SK-N-SH (cell line): ENCODE results near the gene ZDHHC15. TPM values are rescaled to one million over a fixed set of nuclear protein-coding genes. Genes with fewer than 3 reads are reported as not detected.

Experiments
- CTCF ChIA-PET: fragments of 300-600, 350-600 bp; formaldehyde crosslinking; extraction: SDS; loops from one replicate; lab custom pipeline; 2021; lab: Yijun Ruan, JAX
- POLR2A ChIA-PET: fragments of 350-600 bp; sonication (Branson Sonifier 250); formaldehyde crosslinking; extraction: SDS; loops from one replicate; lab custom pipeline; 2020; ENCODE audit warnings: antibody characterized with exemption, inconsistent platforms; lab: Yijun Ruan, JAX
- DNase-seq: peaks from one replicate; pipeline ENCODE4 v3.0.0; 2012
- H2AFZ ChIP-seq: fragments of 200-600 bp; sonication (generic); 2 replicates; pipeline ENCODE4 v1.8.1; 2016; ENCODE audit warnings: antibody characterized with exemption, mild to moderate bottlenecking, low read depth
- H3F3A ChIP-seq: fragments of 200-600 bp; sonication (generic); replicated peaks from 2 replicates; pipeline ENCODE3; 2016; ENCODE audit warnings: antibody characterized with exemption, mild to moderate bottlenecking; ENCODE audit not compliant: insufficient read depth
- H3K27ac ChIP-seq, 2 experiments: fragments of 200-500 bp in 1 of 2; fragments of 200-600 bp in 1 of 2; sonication (Bioruptor generic) in 1 of 2; sonication (generic), shearing (Covaris generic) in 1 of 2; 2 replicates each; pipeline versions ENCODE4 v1.5.1 to v1.6.1; 2014 to 2016; ENCODE audit warnings: low read depth in 2 of 2, inconsistent platforms in 1 of 2, low read length in 1 of 2, mild to moderate bottlenecking in 1 of 2, mixed read lengths in 1 of 2
- H3K27me3 ChIP-seq: fragments of 200-600 bp; sonication (generic), shearing (Covaris generic); 2 replicates; pipeline ENCODE4 v1.6.1; 2016; ENCODE audit warnings: mixed run types; ENCODE audit not compliant: insufficient read depth
- H3K36me3 ChIP-seq, 2 experiments: fragments of 200-500 bp in 1 of 2; fragments of 200-600 bp in 1 of 2; sonication (Bioruptor generic) in 1 of 2; sonication (generic) in 1 of 2; replicated peaks in 1 of 2; 2 replicates each; pipeline versions ENCODE3 to v1.5.1; 2014 to 2016; ENCODE audit warnings: low read length in 1 of 2, mild to moderate bottlenecking in 1 of 2; ENCODE audit not compliant: insufficient read depth in 2 of 2, control insufficient read depth in 1 of 2
- H3K4me1 ChIP-seq, 2 experiments: fragments of 200-500 bp in 1 of 2; fragments of 200-600 bp in 1 of 2; sonication (Bioruptor generic) in 1 of 2; sonication (generic), shearing (Covaris generic) in 1 of 2; 2 replicates each; pipeline versions ENCODE4 v1.5.1 to v1.6.1; 2014 to 2016; ENCODE audit warnings: low read depth in 1 of 2, low read length in 1 of 2, mixed run types in 1 of 2; ENCODE audit not compliant: insufficient read depth in 2 of 2, control insufficient read depth in 1 of 2
- H3K4me2 ChIP-seq: fragments of 200-600 bp; sonication (generic), shearing (Covaris generic); 2 replicates; pipeline ENCODE4 v1.6.1; 2017; ENCODE audit warnings: mixed run types
- H3K4me3 ChIP-seq, 2 experiments: fragments of 200-500 bp in 1 of 2; fragments of 200-600 bp in 1 of 2; sonication (Bioruptor generic) in 1 of 2; sonication (generic), shearing (Covaris generic) in 1 of 2; 2 replicates each; pipeline versions ENCODE4 v1.5.1 to v1.8.1; 2014 to 2016; ENCODE audit warnings: low read depth in 2 of 2, inconsistent platforms in 1 of 2, low read length in 1 of 2, mild to moderate bottlenecking in 1 of 2, mixed read lengths in 1 of 2, moderate library complexity in 1 of 2
- H3K79me2 ChIP-seq: fragments of 200-600 bp; sonication (generic); 2 replicates; pipeline ENCODE4 v1.8.1; 2017; ENCODE audit warnings: mild to moderate bottlenecking; ENCODE audit not compliant: insufficient read depth
- H3K9ac ChIP-seq: fragments of 200-600 bp; sonication (generic); 2 replicates; pipeline ENCODE4 v1.6.1; 2017; ENCODE audit warnings: mixed run types
- H3K9me2 ChIP-seq: fragments of 200-600 bp; sonication (generic); 2 replicates; pipeline ENCODE4 v1.6.1; 2017; ENCODE audit warnings: mixed run types
- H3K9me3 ChIP-seq: fragments of 200-600 bp; sonication (generic); 2 replicates; pipeline ENCODE4 v1.6.1; 2017; ENCODE audit warnings: mixed run types, mild to moderate bottlenecking, moderate library complexity
- H4K20me1 ChIP-seq: fragments of 200-600 bp; sonication (generic); 2 replicates; pipeline ENCODE4 v1.6.1; 2017; ENCODE audit warnings: mild to moderate bottlenecking, mixed run types; ENCODE audit not compliant: insufficient read depth
- CHD2 ChIP-seq: fragments of 150-350 bp; IDR thresholded peaks from 2 replicates; pipeline ENCODE4 v1.6.1; 2018; ENCODE audit warnings: low read length; ENCODE audit not compliant: partially characterized antibody
- CTCF ChIP-seq: fragments of 200-600 bp; sonication (generic); IDR thresholded peaks from 2 replicates; pipeline ENCODE4 v1.6.1; 2017; ENCODE audit warnings: antibody characterized with exemption, mild to moderate bottlenecking, moderate library complexity
- ELF1 ChIP-seq: IDR thresholded peaks from 2 replicates; pipeline ENCODE4 v1.4.0; 2012
- EZH2phosphoT487 ChIP-seq: fragments of 200-600 bp; sonication (generic); IDR thresholded peaks from 2 replicates; pipeline ENCODE4 v1.6.1; 2017; ENCODE audit warnings: low read depth, mixed run types, mild to moderate bottlenecking, antibody characterized with exemption, moderate library complexity, borderline replicate concordance
- FOSL2 ChIP-seq: IDR thresholded peaks from 2 replicates; pipeline ENCODE4 v1.4.0; 2012; ENCODE audit warnings: low read depth, mild to moderate bottlenecking, moderate library complexity, borderline replicate concordance
- FOXJ3 ChIP-seq: sonication (generic); formaldehyde crosslinking; IDR thresholded peaks from 2 replicates; pipeline ENCODE4 v1.5.1; 2020; ENCODE audit warnings: mild to moderate bottlenecking, missing genetic modification reagents
- FOXM1 ChIP-seq: IDR thresholded peaks from 2 replicates; pipeline ENCODE4 v1.4.0; 2012; ENCODE audit warnings: low read depth, mild to moderate bottlenecking
- GABPA ChIP-seq: IDR thresholded peaks from 2 replicates; pipeline ENCODE4 v1.4.0; 2012; ENCODE audit warnings: low read depth, mild to moderate bottlenecking
- NRF1 ChIP-seq: IDR thresholded peaks from 2 replicates; pipeline ENCODE4 v1.6.1; 2012; ENCODE audit warnings: low read depth, mild to moderate bottlenecking, low read length
- POLR2AphosphoS5 ChIP-seq: IDR thresholded peaks from 2 replicates; pipeline ENCODE4 v1.6.1; 2012; ENCODE audit warnings: low read depth, low read length
- RAD21 ChIP-seq: IDR thresholded peaks from 2 replicates; pipeline ENCODE4 v1.6.1; 2012; ENCODE audit warnings: mild to moderate bottlenecking, low read length
- RCOR1 ChIP-seq: fragments of 150-350 bp; IDR thresholded peaks from 2 replicates; pipeline ENCODE4 v1.6.1; 2017; ENCODE audit warnings: antibody characterized with exemption, low read length
- REST ChIP-seq: IDR thresholded peaks from 2 replicates; pipeline ENCODE4 v1.6.1; 2012; ENCODE audit warnings: mild to moderate bottlenecking, low read depth, low read length, moderate library complexity
- RFX5 ChIP-seq: IDR thresholded peaks from 2 replicates; pipeline ENCODE4 v1.6.1; 2012; ENCODE audit warnings: mild to moderate bottlenecking, improper control_type of control experiment, low read length
- SMC3 ChIP-seq: IDR thresholded peaks from 2 replicates; pipeline ENCODE4 v1.6.1; 2012; ENCODE audit warnings: low read depth, low read length, improper control_type of control experiment
- TAF1 ChIP-seq: IDR thresholded peaks from 2 replicates; pipeline ENCODE4 v1.6.1; 2012; ENCODE audit warnings: low read depth, mild to moderate bottlenecking, low read length, moderate library complexity, borderline replicate concordance
- USF1 ChIP-seq: IDR thresholded peaks from 2 replicates; pipeline ENCODE4 v1.4.0; 2012; ENCODE audit warnings: low read depth, borderline replicate concordance
- WGBS: methylation state at CpG from one replicate; pipeline ENCODE4 v1.1.6; 2017; ENCODE audit warnings: low lambda C conversion rate; 5-methylcytosine and 5-hydroxymethylcytosine counted together
- polyA plus RNA-seq, 3 experiments: library from polyadenylated mRNA; depleted of rRNA; stranded (reverse); fragments of >200 nt; gene quantifications; 2 replicates each; pipeline ENCODE4 v1.2.3, GENCODE V29; 2012

ZDHHC15 gene
- polyA plus RNA-seq, 1 of the 3 experiments (the other 2 are of a cell fraction), result 0.02 TPM

- no peak for DNase-seq
- H3K36me3 ChIP-seq, result no peaks in the 10 kb centered on the region
- H3K9me3 ChIP-seq, result no peaks in the 10 kb centered on the region
- 20% methylated on average over 2 of the region's 2 CpGs for WGBS
- no peak overlapping the region for H3K4me3 ChIP-seq
- H3F3A ChIP-seq, result no peaks in the 10 kb centered on the region
- H3K79me2 ChIP-seq, result no peaks in the 10 kb centered on the region
- H2AFZ ChIP-seq, result no peak overlapping the region
- TF ChIP-seq POLR2AphosphoS5 (no peak), RFX5 (no peak), NRF1 (no peak), RCOR1 (no peak), USF1 (no peak), CHD2 (no peak), TAF1 (no peak), CTCF (no peak), FOSL2 (no peak), FOXJ3 (CRISPR knock-in tag) (no peak), ELF1 (no peak), GABPA (no peak), REST (no peak), SMC3 (no peak), RAD21 (no peak), EZH2phosphoT487 (no peak), FOXM1 (no peak)
- no peak overlapping the region for H3K9ac ChIP-seq
- POLR2A ChIA-PET, result no interaction called here
- H3K27me3 ChIP-seq, result no peaks in the 10 kb centered on the region
- CTCF ChIA-PET, result no interaction called here
- H3K9me2 ChIP-seq, result no peaks in the 10 kb centered on the region
- no peak overlapping the region for H3K4me2 ChIP-seq
- no peaks in the 10 kb centered on the region for H4K20me1 ChIP-seq
- no peak overlapping the region for H3K27ac ChIP-seq
- no peaks in the 10 kb centered on the region for H3K4me1 ChIP-seq
Observed at GRCh38 chrX:75546724-75547511, 24.1 kb upstream of the ZDHHC15 start.
